ENCODE data around the gene CCDC171.
"Not testable (repeated sequence)": the region's sequence is repeated elsewhere in the genome, so short reads cannot be mapped to it uniquely, and the experiment has no call there.

The CCDC171 gene

GRCh38 chr9:15743512-15743911 is 190.7 kb downstream of the CCDC171 start:
- H3K4me1 ChIP-seq (ENCODE audit: control insufficient read depth, insufficient read depth, low read length): no peaks in the 10 kb centered on the region
- H3K9me3 ChIP-seq (ENCODE audit: control insufficient read depth, low read length): no peaks in the 10 kb centered on the region
- H3K9ac ChIP-seq (ENCODE audit: low read length): no peak overlapping the region
- H3K36me3 ChIP-seq (ENCODE audit: control insufficient read depth, insufficient read depth, low read length): no peaks in the 10 kb centered on the region
- H3K27me3 ChIP-seq (ENCODE audit: control insufficient read depth, insufficient read depth, low read length): no peaks in the 10 kb centered on the region
- H3K4me3 ChIP-seq (ENCODE audit: low read length): no peak overlapping the region

- no peaks in the 10 kb centered on the region for H3K4me1 ChIP-seq (ENCODE audit: control insufficient read depth, insufficient read depth, low read length)
- no peaks in the 10 kb centered on the region for H3K27me3 ChIP-seq (ENCODE audit: control insufficient read depth, insufficient read depth, low read length)
- H3K36me3 ChIP-seq (ENCODE audit: control insufficient read depth, insufficient read depth, low read length): no peaks in the 10 kb centered on the region
- no peak overlapping the region for H3K4me3 ChIP-seq (ENCODE audit: low read length)
- no peak overlapping the region for H3K9ac ChIP-seq (ENCODE audit: low read length)
- no peaks in the 10 kb centered on the region for H3K9me3 ChIP-seq (ENCODE audit: control insufficient read depth, low read length)
Observed at GRCh38 chr9:15744196-15744595, 191.4 kb downstream of the CCDC171 start.

- Histone ChIP-seq H3K4me3 (ENCODE audit: low read length) (no peak overlapping the region), H3K4me1 (ENCODE audit: control insufficient read depth, insufficient read depth, low read length) (no peaks in the 10 kb centered on the region), H3K36me3 (ENCODE audit: control insufficient read depth, insufficient read depth, low read length) (no peaks in the 10 kb centered on the region), H3K9ac (ENCODE audit: low read length) (no peak overlapping the region), H3K9me3 (ENCODE audit: control insufficient read depth, low read length) (no peaks in the 10 kb centered on the region), H3K27me3 (ENCODE audit: control insufficient read depth, insufficient read depth, low read length) (no peaks in the 10 kb centered on the region)
Observed at GRCh38 chr9:15746905-15747304, 194.1 kb downstream of the CCDC171 start.

GRCh38 chr9:15755660-15756059 is 202.8 kb downstream of the CCDC171 start:
- H3K4me1 ChIP-seq (ENCODE audit: control insufficient read depth, insufficient read depth, low read length): no peaks in the 10 kb centered on the region
- H3K4me3 ChIP-seq (ENCODE audit: low read length): no peak overlapping the region
- no peaks in the 10 kb centered on the region for H3K36me3 ChIP-seq (ENCODE audit: control insufficient read depth, insufficient read depth, low read length)
- H3K27me3 ChIP-seq (ENCODE audit: control insufficient read depth, insufficient read depth, low read length): no peaks in the 10 kb centered on the region
- H3K9ac ChIP-seq (ENCODE audit: low read length): no peak overlapping the region
- no peaks in the 10 kb centered on the region for H3K9me3 ChIP-seq (ENCODE audit: control insufficient read depth, low read length)

GRCh38 chr9:15761551-15761950 is 208.7 kb downstream of the CCDC171 start:
- Histone ChIP-seq H3K9me3 (ENCODE audit: control insufficient read depth, low read length) (no peaks in the 10 kb centered on the region), H3K36me3 (ENCODE audit: control insufficient read depth, insufficient read depth, low read length) (no peaks in the 10 kb centered on the region), H3K9ac (ENCODE audit: low read length) (no peak overlapping the region), H3K4me1 (ENCODE audit: control insufficient read depth, insufficient read depth, low read length) (no peaks in the 10 kb centered on the region), H3K4me3 (ENCODE audit: low read length) (no peak overlapping the region), H3K27me3 (ENCODE audit: control insufficient read depth, insufficient read depth, low read length) (no peaks in the 10 kb centered on the region)

- Histone ChIP-seq H3K9ac (ENCODE audit: low read length) (no peak overlapping the region), H3K4me1 (ENCODE audit: control insufficient read depth, insufficient read depth, low read length) (no peaks in the 10 kb centered on the region), H3K27me3 (ENCODE audit: control insufficient read depth, insufficient read depth, low read length) (no peaks in the 10 kb centered on the region), H3K9me3 (ENCODE audit: control insufficient read depth, low read length) (no peaks in the 10 kb centered on the region), H3K36me3 (ENCODE audit: control insufficient read depth, insufficient read depth, low read length) (no peaks in the 10 kb centered on the region), H3K4me3 (ENCODE audit: low read length) (no peak overlapping the region)
Observed at GRCh38 chr9:15763371-15763770, 210.5 kb downstream of the CCDC171 start.

- Histone ChIP-seq H3K4me3 (ENCODE audit: low read length) (no peak overlapping the region), H3K27me3 (ENCODE audit: control insufficient read depth, insufficient read depth, low read length) (no peaks in the 10 kb centered on the region), H3K9me3 (ENCODE audit: control insufficient read depth, low read length) (no peaks in the 10 kb centered on the region), H3K9ac (ENCODE audit: low read length) (no peak overlapping the region), H3K4me1 (ENCODE audit: control insufficient read depth, insufficient read depth, low read length) (no peaks in the 10 kb centered on the region), H3K36me3 (ENCODE audit: control insufficient read depth, insufficient read depth, low read length) (no peaks in the 10 kb centered on the region)
Observed at GRCh38 chr9:15764131-15764530, 211.3 kb downstream of the CCDC171 start.

- Histone ChIP-seq H3K27me3 (ENCODE audit: control insufficient read depth, insufficient read depth, low read length) (no peaks in the 10 kb centered on the region), H3K9me3 (ENCODE audit: control insufficient read depth, low read length) (no peaks in the 10 kb centered on the region), H3K36me3 (ENCODE audit: control insufficient read depth, insufficient read depth, low read length) (no peaks in the 10 kb centered on the region), H3K9ac (ENCODE audit: low read length) (no peak overlapping the region), H3K4me1 (ENCODE audit: control insufficient read depth, insufficient read depth, low read length) (no peaks in the 10 kb centered on the region), H3K4me3 (ENCODE audit: low read length) (no peak overlapping the region)
Observed at GRCh38 chr9:15769547-15769946, 216.7 kb downstream of the CCDC171 start.

- Histone ChIP-seq H3K36me3 (ENCODE audit: control insufficient read depth, insufficient read depth, low read length) (no peaks in the 10 kb centered on the region), H3K9ac (ENCODE audit: low read length) (no peak overlapping the region), H3K27me3 (ENCODE audit: control insufficient read depth, insufficient read depth, low read length) (no peaks in the 10 kb centered on the region), H3K4me3 (ENCODE audit: low read length) (no peak overlapping the region), H3K4me1 (ENCODE audit: control insufficient read depth, insufficient read depth, low read length) (no peaks in the 10 kb centered on the region), H3K9me3 (ENCODE audit: control insufficient read depth, low read length) (no peaks in the 10 kb centered on the region)
Observed at GRCh38 chr9:15778861-15779260, 226.0 kb downstream of the CCDC171 start.

GRCh38 chr9:15782106-15782505 is 229.3 kb downstream of the CCDC171 start:
- no peaks in the 10 kb centered on the region for H3K36me3 ChIP-seq (ENCODE audit: control insufficient read depth, insufficient read depth, low read length)
- no peak overlapping the region for H3K4me3 ChIP-seq (ENCODE audit: low read length)
- no peaks in the 10 kb centered on the region for H3K4me1 ChIP-seq (ENCODE audit: control insufficient read depth, insufficient read depth, low read length)
- no peak overlapping the region for H3K9ac ChIP-seq (ENCODE audit: low read length)
- no peaks in the 10 kb centered on the region for H3K27me3 ChIP-seq (ENCODE audit: control insufficient read depth, insufficient read depth, low read length)
- H3K9me3 ChIP-seq (ENCODE audit: control insufficient read depth, low read length): no peaks in the 10 kb centered on the region

- Histone ChIP-seq H3K4me1 (ENCODE audit: control insufficient read depth, insufficient read depth, low read length) (no peaks in the 10 kb centered on the region), H3K4me3 (ENCODE audit: low read length) (no peak overlapping the region), H3K9me3 (ENCODE audit: control insufficient read depth, low read length) (no peaks in the 10 kb centered on the region), H3K9ac (ENCODE audit: low read length) (no peak overlapping the region), H3K36me3 (ENCODE audit: control insufficient read depth, insufficient read depth, low read length) (no peaks in the 10 kb centered on the region), H3K27me3 (ENCODE audit: control insufficient read depth, insufficient read depth, low read length) (no peaks in the 10 kb centered on the region)
Observed at GRCh38 chr9:15785584-15785983, 232.7 kb downstream of the CCDC171 start.

- Histone ChIP-seq H3K36me3 (ENCODE audit: control insufficient read depth, insufficient read depth, low read length) (no peaks in the 10 kb centered on the region), H3K9me3 (ENCODE audit: control insufficient read depth, low read length) (no peaks in the 10 kb centered on the region), H3K9ac (ENCODE audit: low read length) (no peak overlapping the region), H3K4me3 (ENCODE audit: low read length) (no peak overlapping the region), H3K4me1 (ENCODE audit: control insufficient read depth, insufficient read depth, low read length) (no peaks in the 10 kb centered on the region), H3K27me3 (ENCODE audit: control insufficient read depth, insufficient read depth, low read length) (no peaks in the 10 kb centered on the region)
Observed at GRCh38 chr9:15786616-15787015, 233.8 kb downstream of the CCDC171 start.

- H3K27me3 ChIP-seq (ENCODE audit: control insufficient read depth, insufficient read depth, low read length); H3K36me3 ChIP-seq (ENCODE audit: control insufficient read depth, insufficient read depth, low read length); H3K9ac ChIP-seq (ENCODE audit: low read length); H3K4me1 ChIP-seq (ENCODE audit: control insufficient read depth, insufficient read depth, low read length); H3K9me3 ChIP-seq (ENCODE audit: control insufficient read depth, low read length); H3K4me3 ChIP-seq (ENCODE audit: low read length): not testable (repeated sequence)
Observed at GRCh38 chr9:15810219-15810899, 257.5 kb downstream of the CCDC171 start.

All from mucosa of stomach (tissue), 1 donor.